H9 (cell line): Measurements from ENCODE around the gene MYB. TPM values are rescaled to one million over a fixed set of nuclear protein-coding genes. Genes with fewer than 3 reads are reported as not detected.

Experiments
- DNase-seq: peaks from one replicate; pipeline ENCODE4 v3.0.0-alpha.2; 2017
- H2AFZ ChIP-seq: one replicate; pipeline ENCODE4 v1.6.1; 2013; ENCODE audit warnings: mild to moderate bottlenecking, low read length, control low read depth, moderate library complexity
- H2AK5ac ChIP-seq: 2 replicates; pipeline ENCODE4 v1.6.1; 2013; ENCODE audit warnings: low read length, control low read depth, mixed read lengths; ENCODE audit not compliant: insufficient read length
- H2BK120ac ChIP-seq: one replicate; pipeline ENCODE4 v1.6.1; 2013; ENCODE audit warnings: low read depth, mild to moderate bottlenecking, low read length, control low read depth, inconsistent platforms; ENCODE audit not compliant: poor library complexity, severe bottlenecking
- H2BK12ac ChIP-seq: 2 replicates; pipeline ENCODE4 v1.6.1; 2013; ENCODE audit warnings: low read length, control low read depth, mixed read lengths, low read depth; ENCODE audit not compliant: insufficient read length
- H2BK15ac ChIP-seq: 2 replicates; pipeline ENCODE4 v1.6.1; 2013; ENCODE audit warnings: low read depth, low read length, control low read depth
- H2BK20ac ChIP-seq: one replicate; pipeline ENCODE4 v1.6.1; 2013; ENCODE audit warnings: low read depth, mild to moderate bottlenecking, low read length, control low read depth, inconsistent platforms; ENCODE audit not compliant: poor library complexity, severe bottlenecking
- H2BK5ac ChIP-seq: 2 replicates; pipeline ENCODE4 v1.6.1; 2013; ENCODE audit warnings: low read length, control low read depth, mixed read lengths; ENCODE audit not compliant: insufficient read length
- H3K14ac ChIP-seq: 2 replicates; pipeline ENCODE4 v1.6.1; 2013; ENCODE audit warnings: low read length, control low read depth; ENCODE audit not compliant: insufficient read depth
- H3K18ac ChIP-seq: 2 replicates; pipeline ENCODE4 v1.6.1; 2013; ENCODE audit warnings: low read depth, mild to moderate bottlenecking, mixed read lengths, low read length, control low read depth; ENCODE audit not compliant: insufficient read length
- H3K23ac ChIP-seq: 2 replicates; pipeline ENCODE4 v1.6.1; 2013; ENCODE audit warnings: low read length, control low read depth, mixed read lengths, low read depth; ENCODE audit not compliant: insufficient read length
- H3K23me2 ChIP-seq: 2 replicates; pipeline ENCODE4 v1.6.1; 2013; ENCODE audit warnings: low read depth, mild to moderate bottlenecking, mixed read lengths, low read length, control low read depth; ENCODE audit not compliant: insufficient read length, poor library complexity, severe bottlenecking
- H3K27ac ChIP-seq: 2 replicates; pipeline ENCODE4 v1.5.1; 2013; ENCODE audit warnings: low read length, control low read depth, mixed read lengths, low read depth; ENCODE audit not compliant: insufficient read length
- H3K27me3 ChIP-seq: 2 replicates; pipeline ENCODE4 v1.6.1; 2013; ENCODE audit warnings: low read length, control low read depth, inconsistent platforms; ENCODE audit not compliant: insufficient read depth
- H3K4ac ChIP-seq: 2 replicates; pipeline ENCODE4 v1.6.1; 2013; ENCODE audit warnings: low read depth, mild to moderate bottlenecking, control low read depth, inconsistent platforms, low read length, moderate library complexity
- H3K4me1 ChIP-seq: 2 replicates; pipeline ENCODE4 v1.6.1; 2013; ENCODE audit warnings: low read length, control low read depth, inconsistent platforms; ENCODE audit not compliant: insufficient read depth
- H3K4me2 ChIP-seq: 2 replicates; pipeline ENCODE4 v1.6.1; 2013; ENCODE audit warnings: low read length, control low read depth, mixed read lengths; ENCODE audit not compliant: insufficient read length, insufficient read depth
- H3K56ac ChIP-seq: 2 replicates; pipeline ENCODE4 v1.6.1; 2013; ENCODE audit warnings: low read depth, mild to moderate bottlenecking, mixed read lengths, low read length, control low read depth; ENCODE audit not compliant: insufficient read length
- H3K79me1 ChIP-seq: 2 replicates; pipeline ENCODE4 v1.6.1; 2013; ENCODE audit warnings: low read depth, mild to moderate bottlenecking, moderate library complexity, low read length, control low read depth, inconsistent platforms; ENCODE audit not compliant: insufficient read depth, poor library complexity, severe bottlenecking
- H3K79me2 ChIP-seq: 2 replicates; pipeline ENCODE4 v1.6.1; 2013; ENCODE audit warnings: low read length, control low read depth, inconsistent platforms; ENCODE audit not compliant: insufficient read depth
- H3K9ac ChIP-seq: 2 replicates; pipeline ENCODE4 v1.6.1; 2013; ENCODE audit warnings: low read length, control low read depth, mixed read lengths; ENCODE audit not compliant: insufficient read length; ENCODE audit errors: extremely low read depth
- H3K9me3 ChIP-seq: one replicate; pipeline ENCODE4 v1.6.1; 2013; ENCODE audit warnings: low read depth, low read length, inconsistent platforms; ENCODE audit not compliant: control insufficient read depth
- H3T11ph ChIP-seq: one replicate; pipeline ENCODE4 v1.6.1; 2013; ENCODE audit warnings: mild to moderate bottlenecking, low read length, control low read depth, inconsistent platforms
- H4K20me1 ChIP-seq: one replicate; pipeline ENCODE4 v1.6.1; 2013; ENCODE audit not compliant: control insufficient read depth, insufficient read length, insufficient read depth
- H4K5ac ChIP-seq: 2 replicates; pipeline ENCODE4 v1.6.1; 2013; ENCODE audit warnings: low read depth, mild to moderate bottlenecking, mixed read lengths, low read length, control low read depth; ENCODE audit not compliant: insufficient read length
- H4K8ac ChIP-seq: replicated peaks from 2 replicates; pipeline ENCODE4 v1.6.1; 2013; ENCODE audit warnings: low read length, control low read depth, mixed read lengths, low read depth; ENCODE audit not compliant: insufficient read length
- H4K91ac ChIP-seq: 2 replicates; pipeline ENCODE4 v1.6.1; 2013; ENCODE audit warnings: low read depth, mild to moderate bottlenecking, moderate library complexity, mixed read lengths, low read length, control low read depth; ENCODE audit not compliant: insufficient read length
- H3K27ac Mint-ChIP-seq, 3 experiments: 2 replicates in 2 of 3; 3 replicates in 1 of 3; pipeline ENCODE4 v1.8.0; 2020 to 2021; ENCODE audit warnings: mixed read lengths in 3 of 3, mild to moderate bottlenecking in 1 of 3, moderate library complexity in 1 of 3
- H3K27me3 Mint-ChIP-seq: 2 replicates; pipeline ENCODE4 v1.8.0; 2021; ENCODE audit warnings: low read depth, mild to moderate bottlenecking, moderate library complexity, mixed read lengths
- H3K36me3 Mint-ChIP-seq, 3 experiments: 2 replicates in 2 of 3; 3 replicates in 1 of 3; pipeline ENCODE4 v1.8.0; 2020 to 2021; ENCODE audit warnings: low read depth in 3 of 3, mixed read lengths in 3 of 3; ENCODE audit not compliant: insufficient read depth in 1 of 3
- H3K4me1 Mint-ChIP-seq, 2 experiments: 2 replicates each; pipeline ENCODE4 v1.8.0; 2020; ENCODE audit warnings: mixed read lengths in 2 of 2
- H3K4me3 Mint-ChIP-seq, 2 experiments: 2 replicates in 1 of 2; 3 replicates in 1 of 2; pipeline ENCODE4 v1.8.0; 2020 to 2021; ENCODE audit warnings: mild to moderate bottlenecking in 2 of 2, mixed read lengths in 2 of 2, moderate library complexity in 1 of 2
- H3K9me3 Mint-ChIP-seq, 2 experiments: 2 replicates in 1 of 2; 3 replicates in 1 of 2; pipeline ENCODE4 v1.8.0; 2020; ENCODE audit warnings: mild to moderate bottlenecking in 2 of 2, mixed read lengths in 2 of 2, moderate library complexity in 1 of 2
- CTCF ChIP-seq: fragments of 200-600 bp; sonication (generic); conservative IDR thresholded peaks from 3 replicates; pipeline ENCODE4 v1.8.0; 2021; ENCODE audit warnings: antibody characterized with exemption, mild to moderate bottlenecking
- WGBS: extraction: QIAGEN DNeasy Blood & Tissue Kit; methylation state at CpG from one replicate; pipeline ENCODE4 v1.1.7; 2013; ENCODE audit warnings: missing lambda C conversion rate, low lambda C conversion rate, mixed read lengths; ENCODE audit not compliant: insufficient read length; ENCODE audit errors: extremely low coverage; 5-methylcytosine and 5-hydroxymethylcytosine counted together
- total RNA-seq: library from RNA; stranded (reverse); gene quantifications from 2 replicates; pipeline ENCODE4 v1.2.1, GENCODE V29; 2021

The MYB gene
- total RNA-seq, 1 experiment from 2014 or later, result 5.8 TPM

- Histone ChIP-seq H3K4me1 (no peaks in the 10 kb centered on the region), H3T11ph (no peak overlapping the region), H2AK5ac (no peak overlapping the region), H3K14ac (no peak overlapping the region), H2BK5ac (no peak overlapping the region), H3K9ac (no peak overlapping the region), H3K56ac (no peak overlapping the region), H3K27ac (no peak overlapping the region), H2BK12ac (no peak overlapping the region), H2BK120ac (no peak overlapping the region), H4K8ac (no peak overlapping the region), H3K79me1 (no peaks in the 10 kb centered on the region), H3K27me3 (no peaks in the 10 kb centered on the region), H3K9me3 (no peaks in the 10 kb centered on the region), H2BK20ac (no peak overlapping the region), H2AFZ (no peak overlapping the region), H4K20me1 (no peaks in the 10 kb centered on the region), H3K23me2 (no peaks in the 10 kb centered on the region), H4K5ac (no peak overlapping the region), H4K91ac (no peak overlapping the region), H3K79me2 (no peaks in the 10 kb centered on the region), H3K4ac (no peak overlapping the region), H3K23ac (no peak overlapping the region), H3K4me2 (no peak overlapping the region), H3K18ac (no peak overlapping the region), H2BK15ac (no peak overlapping the region)
- TF ChIP-seq CTCF, result no peak
- WGBS, result no CpG with 5 or more reads among the region's 6 CpGs
- no peak for DNase-seq
- no peak overlapping the region for H3K27ac Mint-ChIP-seq
- no peaks in the 10 kb centered on the region for H3K36me3 Mint-ChIP-seq
- no peaks in the 10 kb centered on the region for H3K27me3 Mint-ChIP-seq
- H3K4me3 Mint-ChIP-seq, result no peak overlapping the region
- peaks cover 0 to 3% of the 10 kb centered on the region in 2 experiments; a peak in 1 of 5 replicates for H3K9me3 Mint-ChIP-seq
- H3K4me1 Mint-ChIP-seq, result peaks cover 4 to 16% of the 10 kb centered on the region in 2 experiments; a peak in 2 of 4 replicates
Observed at GRCh38 chr6:135236732-135237131, 55.6 kb downstream of the MYB start.
